PC-3 (cell line): Measurements from ENCODE around the gene CAPN1. TPM values are rescaled to one million over a fixed set of nuclear protein-coding genes. Genes with fewer than 3 reads are reported as not detected.

Experiments
- ATAC-seq: fragments of 200-7000 bp; cut with Tn5 transposase; 2 replicates; pipeline ENCODE4 v1.9.1; 2020; ENCODE audit warnings: mild to moderate bottlenecking, moderate library complexity
- BruUV-seq: library from RNA; stranded (reverse); fragments of 400-500 nt; replicated peaks from 2 replicates; lab custom pipeline; 2021; lab: Mats Ljungman, UMichigan
- CTCF ChIA-PET: fragments of 300-600 bp; sonication (Branson Sonifier 250); formaldehyde crosslinking; loops from one replicate; lab custom pipeline; 2022; ENCODE audit warnings: antibody characterized with exemption; lab: Charles Lee
- POLR2A ChIA-PET: fragments of 300-600 bp; sonication (Branson Sonifier 250); formaldehyde crosslinking; loops from one replicate; lab custom pipeline; 2022; ENCODE audit warnings: antibody characterized with exemption; ENCODE audit not compliant: unreplicated experiment; lab: Charles Lee
- DNase-seq: peaks from one replicate; pipeline ENCODE4 v3.0.0-alpha.2; 2015
- H2AFZ ChIP-seq: fragments of 300-600 bp; sonication (generic); 2 replicates; pipeline ENCODE4 v1.6.0; 2016; ENCODE audit warnings: antibody characterized with exemption, low read length
- H3F3A ChIP-seq: fragments of 300-600 bp; sonication (generic); one replicate; pipeline ENCODE4 v1.6.0; 2017; ENCODE audit warnings: antibody characterized with exemption, low read length, control low read depth, mild to moderate bottlenecking; ENCODE audit not compliant: unreplicated experiment
- H3K27ac ChIP-seq: fragments of 300-600 bp; sonication (generic); 2 replicates; pipeline ENCODE4 v1.5.1; 2016; ENCODE audit warnings: mild to moderate bottlenecking, low read length
- H3K27me3 ChIP-seq: fragments of 300-600 bp; sonication (generic); 2 replicates; pipeline ENCODE4 v1.6.1; 2016; ENCODE audit warnings: low read length, mixed read lengths
- H3K36me3 ChIP-seq: fragments of 300-600 bp; sonication (generic); 2 replicates; pipeline ENCODE4 v1.6.1; 2016; ENCODE audit warnings: low read depth, mixed run types, low read length, mixed read lengths
- H3K4me1 ChIP-seq: fragments of 300-600 bp; sonication (generic); 2 replicates; pipeline ENCODE4 v1.5.1; 2016; ENCODE audit warnings: low read length; ENCODE audit not compliant: insufficient read depth
- H3K4me2 ChIP-seq: fragments of 300-600 bp; sonication (generic); 2 replicates; pipeline ENCODE4 v1.6.0; 2016; ENCODE audit warnings: low read length
- H3K4me3 ChIP-seq: fragments of 300-600 bp; sonication (generic); 2 replicates; pipeline ENCODE4 v1.5.1; 2016; ENCODE audit warnings: mild to moderate bottlenecking, low read length, mixed read lengths
- H3K79me2 ChIP-seq: fragments of 300-600 bp; sonication (generic); 2 replicates; pipeline ENCODE4 v1.6.1; 2017; ENCODE audit warnings: low read length, mixed read lengths
- H3K9ac ChIP-seq: fragments of 300-600 bp; sonication (generic); 2 replicates; pipeline ENCODE4 v1.6.0; 2016; ENCODE audit warnings: mild to moderate bottlenecking, low read length
- H3K9me2 ChIP-seq: fragments of 300-600 bp; sonication (generic); replicated peaks from 2 replicates; pipeline ENCODE4 v1.6.1; 2016; ENCODE audit warnings: mixed run types, low read length, mixed read lengths
- H3K9me3 ChIP-seq: fragments of 300-600 bp; sonication (generic); 2 replicates; pipeline ENCODE4 v1.6.1; 2016; ENCODE audit warnings: low read length, mixed read lengths
- H4K20me1 ChIP-seq: fragments of 300-600 bp; sonication (generic); 2 replicates; pipeline ENCODE4 v1.6.1; 2016; ENCODE audit warnings: low read length, mixed read lengths
- EZH2 ChIP-seq: fragments of 300-600 bp; sonication (generic); IDR thresholded peaks from one replicate; pipeline ENCODE4 v1.6.1; 2017; ENCODE audit warnings: antibody characterized with exemption, mild to moderate bottlenecking, low read length; ENCODE audit not compliant: unreplicated experiment
- EZH2phosphoT487 ChIP-seq: fragments of 300-600 bp; sonication (generic); IDR thresholded peaks from 2 replicates; pipeline ENCODE4 v1.6.1; 2018; ENCODE audit warnings: mild to moderate bottlenecking, antibody characterized with exemption, low read length, borderline replicate concordance
- intact Hi-C: fragments of 100-400 bp; cut with micrococcal nuclease; formaldehyde crosslinking; loops from 2 replicates; pipeline ENCODE4 v1.9.0; 2023
- total RNA-seq: library from RNA; depleted of rRNA; stranded (reverse); fragments of >200 nt; gene quantifications from 2 replicates; pipeline ENCODE4 v1.2.3, GENCODE V29; 2014
- TF ChIP-seq, protein P1 (sequence below): fragments of 300-600 bp; sonication (generic); conservative IDR thresholded peaks from 2 replicates; pipeline ENCODE4 v1.5.1; 2017; ENCODE audit warnings: antibody characterized with exemption, low read depth, mild to moderate bottlenecking, low read length

CAPN1 gene
- total RNA-seq, 1 experiment from 2014 or later = 307 TPM

DNA sequence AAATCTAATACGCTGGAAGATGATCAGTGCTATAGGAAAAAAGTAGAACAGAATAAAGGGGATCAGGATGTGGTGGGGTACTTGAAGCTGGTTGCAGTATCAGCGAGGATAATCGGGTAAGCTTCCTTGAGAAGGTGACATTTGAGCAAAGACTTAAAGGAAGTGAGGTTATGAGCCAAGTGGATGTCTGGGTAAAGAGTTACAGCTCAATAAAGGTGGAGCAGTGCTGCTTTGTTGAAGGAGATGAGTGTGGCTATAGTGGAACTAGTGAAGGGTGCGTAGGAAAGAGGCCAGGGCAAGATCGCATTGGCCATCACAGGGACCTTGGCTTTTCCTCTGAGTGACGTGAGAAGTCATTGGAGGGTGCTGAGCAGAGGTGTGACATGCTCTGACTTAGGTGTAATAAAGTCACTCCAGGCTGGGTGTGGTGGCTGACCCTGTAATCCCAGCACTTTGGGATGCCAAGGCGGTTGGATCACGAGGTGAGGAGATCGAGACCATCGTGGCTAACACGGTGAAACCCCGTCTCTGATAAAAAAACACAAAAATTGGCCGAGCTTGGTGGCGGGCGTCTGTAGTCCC is 45.1 kb upstream of the CAPN1 start:
- no peak overlapping the region for H3K4me3 ChIP-seq
- ChIA-PET CTCF (no interaction called here), POLR2A (interaction anchor here (0.6 kb wide), 1 partner anchor 139 kb away, joined by 11 read pairs; no protein-coding TSS in a partner anchor)
- DNase-seq = no peak
- no peak overlapping the region for H2AFZ ChIP-seq
- peaks cover 16% of the 10 kb centered on the region for H3K4me1 ChIP-seq
- ATAC-seq = no peak
- no peaks in the 10 kb centered on the region for H3K9me2 ChIP-seq
- BruUV-seq = no TSS peak
- H3K4me2 ChIP-seq = no peak overlapping the region
- H3K9ac ChIP-seq = no peak overlapping the region
- peaks cover 13% of the 10 kb centered on the region; the same call in 1 of the 2 replicates for H3K36me3 ChIP-seq
- H3K27me3 ChIP-seq = 0 out of 2 replicates have a peak, but pooled peaks cover 3% of the 10 kb centered on the region
- intact Hi-C loops = no loop called here
- TF ChIP-seq, protein P1, sequence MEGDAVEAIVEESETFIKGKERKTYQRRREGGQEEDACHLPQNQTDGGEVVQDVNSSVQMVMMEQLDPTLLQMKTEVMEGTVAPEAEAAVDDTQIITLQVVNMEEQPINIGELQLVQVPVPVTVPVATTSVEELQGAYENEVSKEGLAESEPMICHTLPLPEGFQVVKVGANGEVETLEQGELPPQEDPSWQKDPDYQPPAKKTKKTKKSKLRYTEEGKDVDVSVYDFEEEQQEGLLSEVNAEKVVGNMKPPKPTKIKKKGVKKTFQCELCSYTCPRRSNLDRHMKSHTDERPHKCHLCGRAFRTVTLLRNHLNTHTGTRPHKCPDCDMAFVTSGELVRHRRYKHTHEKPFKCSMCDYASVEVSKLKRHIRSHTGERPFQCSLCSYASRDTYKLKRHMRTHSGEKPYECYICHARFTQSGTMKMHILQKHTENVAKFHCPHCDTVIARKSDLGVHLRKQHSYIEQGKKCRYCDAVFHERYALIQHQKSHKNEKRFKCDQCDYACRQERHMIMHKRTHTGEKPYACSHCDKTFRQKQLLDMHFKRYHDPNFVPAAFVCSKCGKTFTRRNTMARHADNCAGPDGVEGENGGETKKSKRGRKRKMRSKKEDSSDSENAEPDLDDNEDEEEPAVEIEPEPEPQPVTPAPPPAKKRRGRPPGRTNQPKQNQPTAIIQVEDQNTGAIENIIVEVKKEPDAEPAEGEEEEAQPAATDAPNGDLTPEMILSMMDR = no peak
- TF ChIP-seq EZH2phosphoT487 (no peak), EZH2 (no peak)
- H4K20me1 ChIP-seq = no peaks in the 10 kb centered on the region; the same call in 1 of the 2 replicates
- no peak overlapping the region for H3K27ac ChIP-seq
- H3K79me2 ChIP-seq = peaks cover 29% of the 10 kb centered on the region
- no peaks in the 10 kb centered on the region for H3F3A ChIP-seq
- no peaks in the 10 kb centered on the region for H3K9me3 ChIP-seq

DNA sequence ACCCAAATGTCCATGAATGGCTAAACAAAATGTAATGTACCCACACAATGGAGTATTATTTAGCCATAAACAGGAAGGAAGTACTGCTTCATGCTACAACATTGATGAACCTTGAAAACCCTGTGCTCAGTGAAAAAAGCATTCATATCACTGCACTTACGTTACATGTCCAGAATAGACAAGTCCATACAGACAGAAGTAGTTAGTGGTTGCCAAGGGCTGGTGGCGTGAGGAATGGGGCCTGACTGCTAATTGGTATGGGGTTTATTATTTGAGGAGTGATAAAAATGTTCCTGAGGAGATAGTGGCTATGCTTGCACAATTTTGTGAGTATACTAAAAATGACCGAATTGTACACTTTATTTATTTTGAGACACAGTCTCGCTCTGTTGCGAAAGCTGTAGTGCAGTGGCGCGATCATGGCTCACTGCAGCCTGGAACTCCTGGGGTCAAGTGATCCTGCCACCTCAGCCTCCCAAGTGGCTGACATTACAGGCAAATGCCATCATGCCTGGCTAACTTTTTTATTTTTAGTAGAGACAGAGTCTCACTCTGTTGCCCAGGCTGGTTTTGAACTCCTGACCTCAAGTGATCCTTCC is 39.7 kb upstream of the CAPN1 start:
- no peak for ATAC-seq
- Histone ChIP-seq H2AFZ (no peak overlapping the region), H3K9ac (no peak overlapping the region), H3K4me3 (no peak overlapping the region), H3K4me1 (no peaks in the 10 kb centered on the region), H3K36me3 (no peaks in the 10 kb centered on the region), H3K4me2 (no peak overlapping the region), H3K27me3 (0 out of 2 replicates have a peak, but pooled peaks cover 3% of the 10 kb centered on the region), H4K20me1 (no peaks in the 10 kb centered on the region), H3K9me2 (no peaks in the 10 kb centered on the region), H3F3A (no peaks in the 10 kb centered on the region), H3K79me2 (no peaks in the 10 kb centered on the region), H3K27ac (no peak overlapping the region), H3K9me3 (no peaks in the 10 kb centered on the region)
- no peak for DNase-seq
- intact Hi-C loops = no loop called here
- CTCF ChIA-PET = no interaction called here
- TF ChIP-seq EZH2phosphoT487 (no peak), EZH2 (no peak)
- TF ChIP-seq, protein P1 = no peak
- POLR2A ChIA-PET = no interaction called here
- BruUV-seq = no TSS peak
